Measurements from ENCODE around the gene SLC2A9. TPM values are rescaled to one million over a fixed set of nuclear protein-coding genes. Genes with fewer than 3 reads are reported as not detected.

SLC2A9 gene
- total RNA-seq, 2 experiments from 2014 or later, result not detected

DNA sequence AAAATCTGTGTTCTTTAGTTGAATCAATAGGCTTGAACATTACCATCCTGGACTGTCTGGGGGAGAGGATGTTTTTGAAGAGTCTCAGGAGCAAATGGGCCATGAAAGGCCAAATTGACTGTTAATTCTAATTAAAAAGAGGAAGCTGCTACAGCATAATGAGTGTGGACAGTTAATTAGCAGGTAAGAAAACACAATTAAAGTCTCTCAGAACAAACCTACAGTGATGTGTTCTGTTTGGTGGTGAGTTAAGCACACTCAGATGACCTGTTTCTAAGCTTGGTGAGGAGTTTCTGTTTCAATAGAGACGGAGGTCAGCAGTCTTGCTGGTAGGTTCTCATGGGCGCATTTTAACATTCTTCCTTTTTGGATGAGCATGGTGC is 171.8 kb downstream of the SLC2A9 start:
- intact Hi-C loops (cut with micrococcal nuclease; ENCODE audit: unreplicated experiment), result no loop called here
- no peak for DNase-seq (ENCODE audit: low spot score)

DNA sequence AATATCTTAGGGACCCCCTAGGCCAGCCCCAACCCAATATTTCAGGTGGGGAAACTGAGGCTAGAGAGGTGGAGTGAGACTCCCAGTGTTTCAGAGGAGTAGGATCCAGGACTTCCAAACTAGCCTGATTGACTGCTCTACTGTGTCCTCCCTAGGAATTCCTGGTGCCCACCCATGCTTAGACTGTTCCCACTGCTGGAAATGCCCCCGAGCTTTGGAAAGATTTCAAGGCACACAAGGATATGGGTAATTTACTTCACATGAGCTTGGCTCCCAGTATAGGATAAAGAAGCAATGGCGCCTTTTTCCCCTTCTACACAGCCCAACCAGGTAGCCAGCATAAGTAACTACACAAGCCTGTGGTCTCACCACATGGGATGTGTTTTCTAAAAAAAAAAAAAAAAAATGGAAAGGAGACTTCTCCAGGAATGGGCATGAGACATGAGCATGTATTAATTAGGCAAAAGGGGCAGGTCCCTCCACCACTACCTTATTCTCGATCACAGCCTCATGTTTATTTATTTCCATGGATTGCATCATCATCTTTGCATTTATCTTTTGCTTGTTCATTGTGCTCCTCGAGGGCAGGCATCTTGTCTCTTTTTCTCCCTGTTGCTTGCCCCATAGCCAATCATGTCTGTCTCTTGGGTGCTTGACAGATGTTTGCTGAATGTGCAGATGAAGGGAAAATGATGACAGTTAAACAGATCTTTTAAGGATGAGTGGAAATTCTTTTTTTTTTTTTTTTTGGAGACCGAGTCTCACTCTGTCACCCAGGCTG is 173.1 kb downstream of the SLC2A9 start:
- Histone ChIP-seq H2AFZ (ENCODE audit: low read length) (no peak overlapping the region), H3K36me3 (ENCODE audit: insufficient read depth, low read length) (no peaks in the 10 kb centered on the region), H3K9me2 (ENCODE audit: insufficient read depth, low read length) (no peaks in the 10 kb centered on the region), H3K4me2 (ENCODE audit: low read length) (no peak overlapping the region), H3K79me2 (ENCODE audit: insufficient read depth, low read depth, low read length) (no peaks in the 10 kb centered on the region), H3K4me3 (ENCODE audit: low read depth, low read length, poor library complexity, severe bottlenecking) (no peak overlapping the region), H4K20me1 (ENCODE audit: insufficient read depth, low read length) (no peaks in the 10 kb centered on the region), H3K27ac (ENCODE audit: low read depth, low read length, poor library complexity, severe bottlenecking) (no peak overlapping the region), H3K4me1 (ENCODE audit: insufficient read depth, low read length, poor library complexity, severe bottlenecking) (no peaks in the 10 kb centered on the region), H3K9me3 (ENCODE audit: low read length) (no peaks in the 10 kb centered on the region)
- no peak for TF ChIP-seq EZH2phosphoT487 (IDR thresholded peaks at IDR 0.05; ENCODE audit: borderline replicate concordance, low read depth, low read length)
- TF ChIP-seq, protein P1, sequence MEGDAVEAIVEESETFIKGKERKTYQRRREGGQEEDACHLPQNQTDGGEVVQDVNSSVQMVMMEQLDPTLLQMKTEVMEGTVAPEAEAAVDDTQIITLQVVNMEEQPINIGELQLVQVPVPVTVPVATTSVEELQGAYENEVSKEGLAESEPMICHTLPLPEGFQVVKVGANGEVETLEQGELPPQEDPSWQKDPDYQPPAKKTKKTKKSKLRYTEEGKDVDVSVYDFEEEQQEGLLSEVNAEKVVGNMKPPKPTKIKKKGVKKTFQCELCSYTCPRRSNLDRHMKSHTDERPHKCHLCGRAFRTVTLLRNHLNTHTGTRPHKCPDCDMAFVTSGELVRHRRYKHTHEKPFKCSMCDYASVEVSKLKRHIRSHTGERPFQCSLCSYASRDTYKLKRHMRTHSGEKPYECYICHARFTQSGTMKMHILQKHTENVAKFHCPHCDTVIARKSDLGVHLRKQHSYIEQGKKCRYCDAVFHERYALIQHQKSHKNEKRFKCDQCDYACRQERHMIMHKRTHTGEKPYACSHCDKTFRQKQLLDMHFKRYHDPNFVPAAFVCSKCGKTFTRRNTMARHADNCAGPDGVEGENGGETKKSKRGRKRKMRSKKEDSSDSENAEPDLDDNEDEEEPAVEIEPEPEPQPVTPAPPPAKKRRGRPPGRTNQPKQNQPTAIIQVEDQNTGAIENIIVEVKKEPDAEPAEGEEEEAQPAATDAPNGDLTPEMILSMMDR (conservative IDR thresholded peaks at IDR 0.05; ENCODE audit: low read length), result no peak
- DNase-seq (ENCODE audit: low spot score), result no peak
- no TSS peak for BruUV-seq (replicated peaks)
- ChIA-PET POLR2A (interaction anchor here (0.7 kb wide), 2 partner anchors 36 to 67 kb away, joined by 4 to 5 read pairs; no protein-coding TSS in a partner anchor), CTCF (ENCODE audit: unreplicated experiment) (no interaction called here)
- intact Hi-C loops (cut with micrococcal nuclease; ENCODE audit: unreplicated experiment), result no loop called here

More for the DNA sequence above, 171.8 kb downstream of the SLC2A9 start:
- H2AFZ ChIP-seq (ENCODE audit: low read length), result no peak overlapping the region
- H3K9me2 ChIP-seq (ENCODE audit: insufficient read depth, low read length), result no peaks in the 10 kb centered on the region
- no peaks in the 10 kb centered on the region for H4K20me1 ChIP-seq (ENCODE audit: insufficient read depth, low read length)
- no peaks in the 10 kb centered on the region for H3K9me3 ChIP-seq (ENCODE audit: low read length)
- ChIA-PET POLR2A (no interaction called here), CTCF (ENCODE audit: unreplicated experiment) (no interaction called here)
- H3K36me3 ChIP-seq (ENCODE audit: insufficient read depth, low read length), result no peaks in the 10 kb centered on the region
- H3K4me2 ChIP-seq (ENCODE audit: low read length), result no peak overlapping the region
- no TSS peak for BruUV-seq (replicated peaks)
- H3K27ac ChIP-seq (ENCODE audit: low read depth, low read length, poor library complexity, severe bottlenecking), result no peak overlapping the region
- TF ChIP-seq, protein P1 (conservative IDR thresholded peaks at IDR 0.05; ENCODE audit: low read length), result no peak
- TF ChIP-seq EZH2phosphoT487 (IDR thresholded peaks at IDR 0.05; ENCODE audit: borderline replicate concordance, low read depth, low read length), result no peak
- H3K79me2 ChIP-seq (ENCODE audit: insufficient read depth, low read depth, low read length), result no peaks in the 10 kb centered on the region
- H3K4me1 ChIP-seq (ENCODE audit: insufficient read depth, low read length, poor library complexity, severe bottlenecking), result no peaks in the 10 kb centered on the region
- no peak overlapping the region for H3K4me3 ChIP-seq (ENCODE audit: low read depth, low read length, poor library complexity, severe bottlenecking)

DNA sequence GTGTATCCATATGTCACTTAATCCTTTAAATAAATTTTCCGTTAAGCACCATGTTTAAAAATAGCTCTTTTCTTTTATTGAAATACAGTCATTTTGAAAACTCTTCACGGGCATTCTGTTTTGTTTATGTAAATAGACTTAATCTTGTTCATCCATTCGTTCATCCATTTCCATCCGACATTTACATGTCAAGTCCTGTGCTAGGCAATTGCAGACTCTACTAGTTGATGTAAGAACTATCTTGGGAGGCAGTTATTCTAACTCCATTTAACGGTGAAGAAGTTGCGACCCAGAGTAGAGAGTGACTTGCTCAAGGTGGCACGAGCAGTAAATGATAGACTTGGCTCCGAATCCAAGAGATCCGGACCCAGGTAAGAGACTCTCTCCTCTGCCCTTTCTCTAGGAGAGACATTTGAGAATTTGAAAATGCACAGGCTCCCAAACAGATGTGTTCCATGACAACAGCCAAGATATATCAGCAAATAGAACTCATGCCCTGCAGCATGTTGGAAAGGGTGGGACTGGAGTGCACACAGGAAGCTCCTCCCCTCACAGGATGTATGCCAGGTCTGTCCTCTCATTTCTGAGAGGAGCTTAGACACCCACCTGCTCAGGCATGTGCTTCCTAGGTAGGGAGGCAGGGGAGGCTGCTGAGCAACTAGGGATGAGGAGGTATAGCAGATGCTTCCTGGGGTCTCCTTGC is 175.4 kb downstream of the SLC2A9 start:
- no peak overlapping the region for H3K4me3 ChIP-seq (ENCODE audit: low read depth, low read length, poor library complexity, severe bottlenecking)
- no peaks in the 10 kb centered on the region for H3K9me2 ChIP-seq (ENCODE audit: insufficient read depth, low read length)
- no peak overlapping the region for H3K4me2 ChIP-seq (ENCODE audit: low read length)
- no peak for TF ChIP-seq EZH2phosphoT487 (IDR thresholded peaks at IDR 0.05; ENCODE audit: borderline replicate concordance, low read depth, low read length)
- TF ChIP-seq, protein P1 (conservative IDR thresholded peaks at IDR 0.05; ENCODE audit: low read length), result no peak
- BruUV-seq (replicated peaks), result no TSS peak
- ChIA-PET POLR2A (no interaction called here), CTCF (ENCODE audit: unreplicated experiment) (no interaction called here)
- H3K79me2 ChIP-seq (ENCODE audit: insufficient read depth, low read depth, low read length), result no peaks in the 10 kb centered on the region
- intact Hi-C loops (cut with micrococcal nuclease; ENCODE audit: unreplicated experiment), result no loop called here
- DNase-seq (ENCODE audit: low spot score), result no peak
- H3K4me1 ChIP-seq (ENCODE audit: insufficient read depth, low read length, poor library complexity, severe bottlenecking), result no peaks in the 10 kb centered on the region
- no peaks in the 10 kb centered on the region for H3K9me3 ChIP-seq (ENCODE audit: low read length)
- H4K20me1 ChIP-seq (ENCODE audit: insufficient read depth, low read length), result no peaks in the 10 kb centered on the region
- no peak overlapping the region for H2AFZ ChIP-seq (ENCODE audit: low read length)
- no peak overlapping the region for H3K27ac ChIP-seq (ENCODE audit: low read depth, low read length, poor library complexity, severe bottlenecking)
- no peaks in the 10 kb centered on the region for H3K36me3 ChIP-seq (ENCODE audit: insufficient read depth, low read length)

Measured in OCI-LY7 (cell line).